IMR-90 (cell line): ENCODE measurements around the gene EEIG2. TPM values are rescaled to one million over a fixed set of nuclear protein-coding genes. Genes with fewer than 3 reads are reported as not detected.

Experiments used
- ATAC-seq: fragments of 200-7000 bp; cut with Tn5 transposase; 2 replicates; pipeline ENCODE4 v1.9.1; 2020; ENCODE audit warnings: low read depth, mild to moderate bottlenecking, moderate library complexity
- BruUV-seq: library from RNA; stranded (reverse); fragments of 400-500 nt; replicated peaks from 2 replicates; lab custom pipeline; 2021; lab: Mats Ljungman, UMichigan
- CTCF ChIA-PET: fragments of 300-600 bp; formaldehyde crosslinking; extraction: SDS; loops from one replicate; lab custom pipeline; 2021; ENCODE audit warnings: antibody characterized with exemption; lab: Yijun Ruan, JAX
- POLR2A ChIA-PET: fragments of 300-600 bp; sonication (Branson Sonifier 250); formaldehyde crosslinking; loops from one replicate; lab custom pipeline; 2022; ENCODE audit warnings: antibody characterized with exemption; ENCODE audit not compliant: unreplicated experiment; lab: Charles Lee
- DNase-seq: peaks from one replicate; pipeline ENCODE4 v3.0.0; 2013
- H2AFZ ChIP-seq: replicated peaks from 2 replicates; pipeline ENCODE3; 2013; ENCODE audit warnings: low read length, mild to moderate bottlenecking; ENCODE audit not compliant: poor library complexity
- H2AK5ac ChIP-seq: 2 replicates; pipeline ENCODE4 v1.6.1; 2013; ENCODE audit warnings: low read depth, low read length, inconsistent platforms
- H2AK9ac ChIP-seq: replicated peaks from 2 replicates; pipeline ENCODE3; 2013; ENCODE audit warnings: mild to moderate bottlenecking, low read depth, low read length, moderate library complexity; ENCODE audit not compliant: poor library complexity
- H2BK120ac ChIP-seq: 2 replicates; pipeline ENCODE4 v1.6.1; 2013; ENCODE audit warnings: low read depth, low read length, inconsistent platforms
- H2BK15ac ChIP-seq: 3 replicates; pipeline ENCODE4 v1.6.1; 2013; ENCODE audit warnings: low read depth, low read length, inconsistent platforms
- H2BK20ac ChIP-seq: 2 replicates; pipeline ENCODE4 v1.6.1; 2013; ENCODE audit warnings: low read depth, mild to moderate bottlenecking, inconsistent platforms, low read length, moderate library complexity
- H2BK5ac ChIP-seq: 2 replicates; pipeline ENCODE4 v1.6.1; 2013; ENCODE audit warnings: mild to moderate bottlenecking, low read depth, low read length, inconsistent platforms; ENCODE audit not compliant: poor library complexity, severe bottlenecking
- H3K14ac ChIP-seq: replicated peaks from 2 replicates; pipeline ENCODE4 v1.6.1; 2013; ENCODE audit warnings: low read depth, low read length, inconsistent platforms
- H3K18ac ChIP-seq: 2 replicates; pipeline ENCODE4 v1.6.1; 2013; ENCODE audit warnings: low read depth, low read length, control low read depth
- H3K23ac ChIP-seq: 2 replicates; pipeline ENCODE4 v1.6.1; 2013; ENCODE audit warnings: low read depth, low read length, inconsistent platforms
- H3K27ac ChIP-seq: 2 replicates; pipeline ENCODE4 v1.5.1; 2013; ENCODE audit warnings: mild to moderate bottlenecking, control low read depth, low read length; ENCODE audit not compliant: insufficient read depth
- H3K27me3 ChIP-seq: 2 replicates; pipeline ENCODE4 v1.6.1; 2013; ENCODE audit warnings: low read length; ENCODE audit not compliant: control insufficient read depth, insufficient read depth
- H3K36me3 ChIP-seq: 2 replicates; pipeline ENCODE4 v1.6.1; 2013; ENCODE audit warnings: low read length, mixed read lengths; ENCODE audit not compliant: control insufficient read depth, insufficient read depth
- H3K4ac ChIP-seq: 2 replicates; pipeline ENCODE4 v1.6.1; 2013; ENCODE audit warnings: low read depth, low read length, inconsistent platforms
- H3K4me1 ChIP-seq: 2 replicates; pipeline ENCODE4 v1.6.1; 2013; ENCODE audit warnings: low read length, mixed read lengths; ENCODE audit not compliant: control insufficient read depth, insufficient read depth
- H3K4me2 ChIP-seq: 2 replicates; pipeline ENCODE4 v1.6.1; 2013; ENCODE audit warnings: low read depth, mild to moderate bottlenecking, control low read depth, low read length, moderate library complexity
- H3K4me3 ChIP-seq: 2 replicates; pipeline ENCODE4 v1.5.1; 2013; ENCODE audit warnings: low read depth, mild to moderate bottlenecking, control low read depth, low read length, moderate library complexity; ENCODE audit not compliant: insufficient read depth
- H3K56ac ChIP-seq: 2 replicates; pipeline ENCODE4 v1.6.1; 2013; ENCODE audit warnings: low read length, inconsistent platforms; ENCODE audit not compliant: insufficient read depth; ENCODE audit errors: extremely low read depth
- H3K79me1 ChIP-seq, 2 experiments: 2 replicates each; pipeline ENCODE4 v1.6.1; 2013; ENCODE audit warnings: low read length in 2 of 2, inconsistent platforms in 1 of 2, low read depth in 1 of 2
- H3K9ac ChIP-seq: 2 replicates; pipeline ENCODE4 v1.6.1; 2013; ENCODE audit warnings: low read depth, low read length, control low read depth
- H3K9me1 ChIP-seq: 2 replicates; pipeline ENCODE4 v1.6.1; 2013; ENCODE audit warnings: low read length, inconsistent platforms; ENCODE audit not compliant: insufficient read depth
- H3K9me3 ChIP-seq: 2 replicates; pipeline ENCODE4 v1.6.1; 2013; ENCODE audit warnings: low read length; ENCODE audit not compliant: control insufficient read depth, insufficient read depth
- H4K20me1 ChIP-seq: 2 replicates; pipeline ENCODE4 v1.6.1; 2013; ENCODE audit warnings: low read length, inconsistent platforms; ENCODE audit not compliant: insufficient read depth
- H4K5ac ChIP-seq: 2 replicates; pipeline ENCODE4 v1.6.1; 2013; ENCODE audit warnings: mild to moderate bottlenecking, low read depth, low read length, control low read depth
- H4K8ac ChIP-seq, 2 experiments: 2 replicates each; pipeline ENCODE4 v1.6.1; 2013; ENCODE audit warnings: low read depth in 2 of 2, low read length in 2 of 2, control low read depth in 1 of 2, inconsistent platforms in 1 of 2
- H4K91ac ChIP-seq: 2 replicates; pipeline ENCODE4 v1.6.1; 2013; ENCODE audit warnings: low read depth, low read length, inconsistent platforms; ENCODE audit not compliant: insufficient read depth
- CHD1 ChIP-seq: IDR thresholded peaks from 2 replicates; pipeline ENCODE4 v1.6.1; 2012; ENCODE audit warnings: low read depth, low read length, improper control_type of control experiment
- CTCF ChIP-seq: conservative IDR thresholded peaks from 2 replicates; pipeline ENCODE4 v1.5.1; 2012; ENCODE audit warnings: mild to moderate bottlenecking, low read depth, low read length, improper control_type of control experiment
- MAZ ChIP-seq: IDR thresholded peaks from 2 replicates; pipeline ENCODE4 v1.6.1; 2012; ENCODE audit warnings: low read depth, mild to moderate bottlenecking, low read length, improper control_type of control experiment, moderate library complexity, borderline replicate concordance
- MXI1 ChIP-seq: IDR thresholded peaks from 2 replicates; pipeline ENCODE4 v1.6.1; 2012; ENCODE audit warnings: low read depth, mild to moderate bottlenecking, low read length, moderate library complexity, borderline replicate concordance
- RAD21 ChIP-seq: IDR thresholded peaks from 2 replicates; pipeline ENCODE4 v1.6.1; 2012; ENCODE audit warnings: low read length, improper control_type of control experiment
- RCOR1 ChIP-seq: IDR thresholded peaks from 2 replicates; pipeline ENCODE4 v1.6.1; 2012; ENCODE audit warnings: mild to moderate bottlenecking, low read length, improper control_type of control experiment; ENCODE audit not compliant: insufficient replicate concordance
- RFX5 ChIP-seq: IDR thresholded peaks from 2 replicates; pipeline ENCODE4 v1.8.0; 2012; ENCODE audit warnings: low read depth, mild to moderate bottlenecking, low read length, moderate library complexity
- WGBS, 2 experiments: methylation state at CpG; one replicate each; pipeline versions ENCODE4 v1.1.5 to v1.1.7; 2013; ENCODE audit warnings: missing lambda C conversion rate in 2 of 2; ENCODE audit not compliant: insufficient read length in 1 of 2; ENCODE audit errors: extremely low coverage in 2 of 2; 5-methylcytosine and 5-hydroxymethylcytosine counted together
- dilution Hi-C: fragments of 300-500 bp; cut with HindIII; formaldehyde crosslinking; loops from one replicate; pipeline ENCODE4 v1.14.3; 2018; ENCODE audit warnings: low sequenced_read_pairs; ENCODE audit not compliant: unreplicated experiment
- in situ Hi-C: fragments of 300-500 bp; cut with MboI; formaldehyde crosslinking; loops from 3 replicates; pipeline ENCODE4 v1.14.3; 2019; ENCODE audit warnings: low sequenced_read_pairs, inconsistent platforms, mixed read lengths
- intact Hi-C: fragments of 100-400 bp; cut with micrococcal nuclease; formaldehyde crosslinking; loops from 2 replicates; pipeline ENCODE4 v1.10.0; 2022
- polyA plus RNA-seq, 3 experiments: library from polyadenylated mRNA; depleted of rRNA; stranded (reverse); fragments of >200 nt; gene quantifications; 2 replicates each; pipeline ENCODE4 v1.2.3, GENCODE V29; 2012; ENCODE audit warnings: low replicate concordance in 1 of 3
- total RNA-seq: library from RNA; depleted of rRNA; stranded (reverse); fragments of >200 nt; gene quantifications from 2 replicates; pipeline ENCODE4 v1.2.3, GENCODE V29; 2012
- TF ChIP-seq, protein P1 (sequence below): fragments of 150-350 bp; IDR thresholded peaks from 2 replicates; pipeline ENCODE4 v1.6.1; 2017; ENCODE audit warnings: mild to moderate bottlenecking, antibody characterized with exemption, low read length, low read depth

Gene EEIG2
- total and polyA plus RNA-seq, 2 of the 4 experiments (the other 2 are of a cell fraction) = 1.7 to 4.8 TPM

GRCh38 chr1:108583757-108584427, 24.0 kb downstream of the EEIG2 start (continued):
- no peak for TF ChIP-seq RFX5

DNA sequence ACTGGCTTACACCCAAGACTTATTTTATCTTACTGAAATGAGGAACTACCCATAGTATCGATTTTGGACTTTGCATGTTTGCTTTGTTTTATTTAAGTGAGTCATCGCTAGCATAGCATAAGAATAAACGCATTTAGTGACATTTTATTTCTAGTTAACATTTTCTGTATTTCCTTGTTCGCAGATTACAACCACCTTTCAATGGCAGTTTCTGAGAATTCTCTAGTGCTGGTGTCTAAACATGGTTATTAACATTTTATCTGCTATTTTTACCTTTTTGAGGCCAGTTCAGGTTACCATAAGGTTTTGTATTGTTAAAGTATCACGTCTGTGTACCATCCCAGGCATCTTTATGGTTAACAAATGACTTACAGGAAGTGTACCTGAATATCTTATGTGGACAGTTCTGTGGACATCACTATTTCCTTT, 24.5 kb downstream of the EEIG2 start:
- no TSS peak for BruUV-seq
- H2BK20ac ChIP-seq = no peak overlapping the region
- no peak overlapping the region for H3K4me3 ChIP-seq
- H3K9ac ChIP-seq = no peak overlapping the region
- in situ Hi-C loops = no loop called here
- H4K8ac ChIP-seq = no peak overlapping the region
- POLR2A ChIA-PET = no interaction called here
- H3K27ac ChIP-seq = no peak overlapping the region
- no peak overlapping the region for H3K56ac ChIP-seq
- no peak overlapping the region for H2AFZ ChIP-seq
- no CpG with 5 or more reads among the region's 5 CpGs for WGBS, 2 experiments
- H3K36me3 ChIP-seq = no peaks in the 10 kb centered on the region
- no peak overlapping the region for H2AK5ac ChIP-seq
- H2BK120ac ChIP-seq = no peak overlapping the region
- intact Hi-C loops = no loop called here
- H3K23ac ChIP-seq = no peak overlapping the region
- no peak overlapping the region for H4K5ac ChIP-seq
- H4K91ac ChIP-seq = no peak overlapping the region
- H2BK5ac ChIP-seq = no peak overlapping the region
- H3K9me3 ChIP-seq = peaks cover 4% of the 10 kb centered on the region; the same call in 1 of the 2 replicates
- no peak overlapping the region; the same call in 1 of the 2 replicates for H3K14ac ChIP-seq
- peaks cover 3% of the 10 kb centered on the region for H3K9me1 ChIP-seq
- no peak for TF ChIP-seq CTCF
- no peak for TF ChIP-seq MXI1
- no peak for TF ChIP-seq RFX5
- TF ChIP-seq MAZ = no peak
- no peak for TF ChIP-seq CHD1
- no peak for TF ChIP-seq RCOR1
- TF ChIP-seq, protein P1, sequence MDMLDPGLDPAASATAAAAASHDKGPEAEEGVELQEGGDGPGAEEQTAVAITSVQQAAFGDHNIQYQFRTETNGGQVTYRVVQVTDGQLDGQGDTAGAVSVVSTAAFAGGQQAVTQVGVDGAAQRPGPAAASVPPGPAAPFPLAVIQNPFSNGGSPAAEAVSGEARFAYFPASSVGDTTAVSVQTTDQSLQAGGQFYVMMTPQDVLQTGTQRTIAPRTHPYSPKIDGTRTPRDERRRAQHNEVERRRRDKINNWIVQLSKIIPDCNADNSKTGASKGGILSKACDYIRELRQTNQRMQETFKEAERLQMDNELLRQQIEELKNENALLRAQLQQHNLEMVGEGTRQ = no peak
- TF ChIP-seq RAD21 = no peak
- H3K4ac ChIP-seq = no peak overlapping the region; the same call in 1 of the 2 replicates
- no peak overlapping the region for H2BK15ac ChIP-seq
- CTCF ChIA-PET = interaction anchor here (0.8 to 1.6 kb wide), 2 partner anchors 24 to 332 kb away, joined by 3 to 4 read pairs; partner anchors contain the start of gene EEIG2
- peak overlapping the region; percentile 51; the same call in 1 of the 2 replicates for H3K18ac ChIP-seq
- H4K20me1 ChIP-seq = no peaks in the 10 kb centered on the region
- no peak for ATAC-seq
- H3K27me3 ChIP-seq = no peaks in the 10 kb centered on the region
- H3K4me2 ChIP-seq = no peak overlapping the region
- no peak for DNase-seq
- H3K4me1 ChIP-seq = peaks cover 11% of the 10 kb centered on the region
- H3K79me1 ChIP-seq = peaks cover 19 to 22% of the 10 kb centered on the region in 2 experiments
- dilution Hi-C loops = no loop called here
- H2AK9ac ChIP-seq = no peak overlapping the region
